ENCODE data around the gene MMD.
"Not testable (repeated sequence)": the region's sequence is repeated elsewhere in the genome, so short reads cannot be mapped to it uniquely, and the experiment has no call there.

Gene MMD

GRCh38 chr17:55418369-55419268 is 3.0 kb downstream of the MMD start:
- no peak for DNase-seq

- DNase-seq, result no peak
These were observed 4.0 kb downstream of the MMD start for GRCh38 chr17:55417411-55418268.

- DNase-seq, result no peak
These were observed 5.1 kb downstream of the MMD start for GRCh38 chr17:55416470-55417052.

DNA sequence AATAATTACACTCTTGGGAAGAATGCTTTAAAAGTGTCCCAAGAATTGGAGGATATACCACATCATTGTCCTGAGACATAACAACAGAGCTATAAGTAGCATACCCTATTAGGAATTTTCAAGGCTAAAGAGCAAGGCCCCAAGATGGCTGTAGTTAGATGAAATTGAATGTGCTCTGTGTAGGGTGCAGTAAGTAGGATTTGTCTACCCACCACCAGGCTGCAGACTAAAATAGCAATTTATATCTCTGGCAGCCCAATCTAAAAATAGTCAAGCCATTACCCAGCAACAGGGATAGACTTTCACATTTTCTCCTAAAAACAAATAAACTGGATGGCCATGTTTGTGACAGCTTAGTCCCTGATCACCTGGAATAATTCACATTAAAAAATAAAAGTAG is 5.6 kb downstream of the MMD start:
- DNase-seq, result peak; percentile 28

DNA sequence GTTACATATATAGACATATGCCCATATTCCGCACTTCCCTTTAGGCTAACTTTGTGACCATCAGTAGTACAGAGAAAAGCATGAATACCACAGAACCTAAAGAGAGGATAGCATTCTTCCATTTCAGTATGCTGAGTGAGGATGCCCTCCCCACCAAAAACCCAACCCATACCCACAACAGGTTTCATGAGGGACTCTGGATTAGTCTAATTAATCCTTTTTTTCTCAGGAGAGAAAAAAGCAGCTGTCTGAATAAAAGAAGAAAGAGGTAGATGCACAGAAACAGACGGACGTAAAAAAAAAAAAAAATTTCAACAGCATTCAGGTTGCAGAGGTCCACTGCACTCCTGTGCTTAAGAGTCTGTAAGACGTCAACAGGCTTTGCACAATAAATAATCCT is 6.7 kb downstream of the MMD start:
- no peak for DNase-seq

DNA sequence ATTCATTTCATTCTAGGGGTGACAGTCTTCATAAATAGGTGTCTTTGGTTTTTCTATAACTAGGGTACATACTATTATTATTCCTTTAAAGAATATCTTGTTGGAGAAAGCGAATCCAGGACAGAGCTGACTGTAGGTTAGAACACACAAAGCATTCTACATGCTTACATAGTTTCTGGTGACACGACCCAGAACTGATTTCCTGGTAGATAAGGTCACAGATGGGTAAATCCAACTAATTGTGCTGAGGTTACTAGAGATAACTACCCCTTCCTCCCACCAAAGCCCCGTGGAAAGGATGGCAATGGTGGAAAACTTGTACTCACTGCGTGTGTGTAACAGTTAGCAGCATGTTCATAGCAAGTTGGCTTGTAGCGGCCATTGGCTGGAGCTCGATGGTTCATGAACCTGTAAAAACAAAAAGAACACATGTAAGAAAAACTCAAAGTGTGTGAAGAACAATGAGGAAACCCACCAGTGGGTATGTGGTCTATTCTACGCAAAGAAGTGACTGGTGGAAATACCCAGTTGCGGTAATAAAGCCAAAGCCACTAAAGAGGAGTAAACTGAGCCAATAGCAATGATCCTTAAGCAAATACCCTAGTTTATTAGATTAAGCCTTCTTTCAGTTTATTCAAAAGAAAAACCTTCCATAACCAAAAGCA is 7.7 kb downstream of the MMD start:
- DNase-seq, result no peak

GRCh38 chr17:55411463-55411855 is 10.2 kb downstream of the MMD start:
- no peak for DNase-seq

GRCh38 chr17:55410722-55411462 is 10.7 kb downstream of the MMD start:
- no peak for DNase-seq

- DNase-seq, result no peak
These were observed 12.4 kb downstream of the MMD start for GRCh38 chr17:55409030-55409800.

DNA sequence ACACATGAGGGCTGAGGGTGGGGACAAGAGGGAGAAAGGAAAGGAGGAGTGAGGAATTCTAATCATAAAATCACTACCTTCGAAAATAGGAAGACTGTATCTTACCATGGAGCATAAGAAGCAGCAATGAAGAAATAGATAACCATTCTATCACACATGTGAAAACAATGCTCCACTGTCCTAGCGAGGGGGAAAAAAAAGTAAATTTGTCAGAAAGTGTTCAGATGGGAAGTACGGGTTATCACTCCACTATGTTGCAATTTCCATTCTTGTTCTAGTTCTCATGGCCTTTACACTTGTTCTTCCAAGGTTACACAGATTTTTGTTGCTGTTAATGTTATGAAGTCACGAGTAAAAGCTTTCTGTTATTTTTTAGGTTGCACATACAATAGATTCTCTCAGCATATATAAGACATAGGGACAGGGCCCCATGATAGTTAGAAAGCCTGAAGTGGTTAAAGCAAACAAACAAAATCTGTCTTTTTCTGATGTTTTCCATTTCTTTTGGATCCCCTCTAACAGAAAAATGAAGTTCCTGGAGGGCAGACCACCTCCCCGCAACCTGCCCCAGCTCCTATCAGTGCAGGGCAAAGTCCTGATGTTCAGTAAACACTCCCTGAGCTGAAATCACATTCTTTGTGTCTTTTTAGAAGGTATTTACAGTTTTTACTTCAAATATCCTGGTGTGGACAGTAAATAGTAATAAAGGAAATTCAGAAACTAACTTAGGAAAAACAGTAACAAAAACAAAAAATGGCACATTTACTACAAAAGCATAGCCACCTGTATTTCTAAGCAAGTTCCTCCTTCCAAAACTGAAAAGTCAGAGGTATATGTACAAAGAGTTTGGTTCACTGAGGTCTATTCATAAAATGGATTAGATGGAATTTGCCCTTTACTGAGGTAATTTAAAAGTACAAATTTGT is 13.7 kb downstream of the MMD start:
- DNase-seq, result no peak

- no peak for DNase-seq
These were observed 16.0 kb downstream of the MMD start for GRCh38 chr17:55405600-55405999.

DNA sequence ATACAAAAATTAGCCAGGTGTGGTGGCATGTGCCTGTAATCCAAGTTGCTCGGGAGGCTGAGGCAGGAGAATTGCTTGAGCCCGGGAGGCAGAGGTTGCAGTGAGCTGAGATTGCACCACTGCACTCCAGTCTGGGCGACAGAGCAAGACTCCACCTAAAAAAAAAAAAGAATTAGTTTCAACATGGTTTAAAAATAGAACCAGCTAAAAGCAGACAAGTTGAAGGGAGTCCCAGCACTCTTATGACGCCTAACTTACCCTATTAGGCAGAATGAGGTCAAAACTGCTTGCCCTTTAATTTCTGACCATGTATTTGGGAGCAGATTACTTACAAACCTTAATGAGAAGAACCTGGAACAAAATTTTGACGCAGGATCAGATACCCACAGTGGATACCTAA is 17.4 kb downstream of the MMD start:
- DNase-seq, result not testable (repeated sequence)

- no peak for DNase-seq
These were observed 19.3 kb downstream of the MMD start for GRCh38 chr17:55402374-55402773.

- no peak for DNase-seq
These were observed 22.9 kb downstream of the MMD start for GRCh38 chr17:55398689-55399088.

DNA sequence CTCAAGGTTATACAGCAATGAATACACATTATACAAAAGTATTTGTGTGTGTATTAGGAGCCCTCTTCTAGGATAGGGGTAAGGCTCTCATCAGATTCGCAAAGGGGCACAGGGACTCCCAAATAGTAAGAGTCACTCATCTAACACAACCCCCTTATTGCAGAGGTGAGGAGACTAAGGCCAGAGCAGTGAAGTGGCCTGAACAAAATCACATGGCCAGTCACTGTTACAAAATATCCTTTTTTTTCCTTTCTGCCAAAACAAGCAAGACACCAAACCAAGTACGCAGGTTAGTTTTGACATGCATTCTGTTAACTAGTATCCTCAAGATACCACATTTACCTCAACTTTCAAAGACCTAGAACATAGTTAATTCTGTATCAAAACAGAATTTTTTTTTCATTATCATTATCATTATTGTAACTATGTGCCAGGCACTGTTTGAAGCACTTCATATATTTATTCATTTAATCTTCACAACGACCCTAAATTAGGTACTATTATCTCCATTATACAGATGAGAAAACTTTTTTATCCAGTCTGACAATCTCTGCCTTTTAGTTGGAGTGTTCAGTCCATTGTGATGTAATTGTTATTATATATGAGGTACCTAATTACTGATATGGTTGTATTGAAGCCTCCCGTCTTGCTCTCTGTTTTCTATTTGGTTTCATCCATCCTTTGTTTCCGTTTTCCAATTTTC is 25.7 kb downstream of the MMD start:
- no peak for DNase-seq

GRCh38 chr17:55394357-55395021 is 27.1 kb downstream of the MMD start:
- no peak for DNase-seq

DNA sequence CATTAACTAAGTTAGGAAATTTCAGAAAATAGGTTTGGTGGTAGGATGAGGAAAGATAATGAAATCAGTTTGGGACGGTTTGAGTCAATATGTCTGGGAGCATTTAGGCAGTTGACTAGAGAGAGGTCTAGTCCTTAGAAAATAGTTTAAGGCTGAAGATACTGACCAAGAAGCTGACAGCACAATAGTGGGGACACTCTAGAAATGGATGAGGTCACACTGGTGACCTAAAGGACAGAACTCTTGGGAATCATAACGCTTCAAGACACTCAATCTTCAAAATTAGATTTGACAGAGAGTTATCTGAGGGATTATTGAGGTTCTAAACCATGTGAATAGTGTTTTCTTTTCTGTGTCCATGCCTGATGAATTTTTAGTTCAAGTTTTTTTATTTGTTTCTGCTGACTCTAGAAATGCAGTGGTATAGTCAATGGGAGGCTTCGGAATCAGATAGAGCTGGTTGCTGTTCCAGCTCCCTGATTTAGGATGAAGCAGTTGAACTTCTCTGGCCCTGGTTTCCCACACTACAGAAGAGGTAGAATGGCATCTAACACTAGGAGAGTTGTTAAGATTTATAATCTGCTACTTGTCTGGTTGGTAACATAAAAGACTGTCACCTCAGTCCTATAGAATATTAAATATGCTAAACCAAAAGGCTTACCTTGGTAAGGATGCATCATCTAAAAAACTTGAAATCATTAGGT is 29.7 kb downstream of the MMD start:
- no peak for DNase-seq

DNA sequence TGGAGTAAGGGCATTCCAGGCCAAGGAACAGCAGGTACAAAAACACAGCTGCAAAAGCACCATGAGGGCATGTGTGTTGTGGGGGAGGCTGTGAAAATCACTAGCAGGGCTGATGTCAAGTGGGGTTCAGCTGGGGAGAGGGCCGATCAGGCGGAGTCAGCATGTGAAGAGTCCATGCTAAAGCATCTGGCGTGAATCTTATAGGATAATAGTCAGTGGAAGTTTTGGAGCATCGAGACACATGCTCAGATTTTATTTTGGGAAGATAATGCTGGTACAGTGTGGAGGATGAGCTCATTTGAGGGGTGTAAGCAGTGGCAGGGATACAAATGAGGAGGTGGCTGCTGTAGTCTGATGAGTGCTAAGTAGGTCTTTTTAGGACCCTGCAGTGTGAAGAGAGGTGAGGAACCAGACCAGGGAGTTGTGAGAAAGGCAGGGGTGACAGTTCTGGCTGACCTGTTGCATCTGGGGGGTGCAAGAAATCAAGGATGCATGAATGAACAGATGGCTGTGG is 30.3 kb downstream of the MMD start:
- DNase-seq, result no peak

All from hematopoietic multipotent progenitor cell treated with erythropoietin and hydrocortisone succinate and interleukin-3 and kit ligand, for 4 days (in vitro differentiated cells).